ENCODE data around the gene KIF2B. TPM values are rescaled to one million over a fixed set of nuclear protein-coding genes. Genes with fewer than 3 reads are reported as not detected.

The KIF2B gene
- polyA plus RNA-seq, 1 donor from 2014 or later: not detected

GRCh38 chr17:53794875-53795274, 27.9 kb upstream of the KIF2B start:
- Histone ChIP-seq H4K20me1 (ENCODE audit: insufficient read depth) (no peaks in the 10 kb centered on the region), H3K27me3 (ENCODE audit: insufficient read depth, low read depth, low read length) (no peaks in the 10 kb centered on the region), H3K4me3 (ENCODE audit: low read length) (no peak overlapping the region), H3K36me3 (ENCODE audit: insufficient read depth, low read length) (no peaks in the 10 kb centered on the region), H3F3A (ENCODE audit: insufficient read depth, low read length, poor library complexity, severe bottlenecking) (no peaks in the 10 kb centered on the region), H3K9me3 (ENCODE audit: low read length) (no peaks in the 10 kb centered on the region), H3K9ac (ENCODE audit: low read length) (no peak overlapping the region), H3K9me2 (ENCODE audit: insufficient read depth, low read length) (no peaks in the 10 kb centered on the region), H2AFZ (ENCODE audit: low read depth, low read length) (no peak overlapping the region), H3K79me2 (replicated peaks; ENCODE audit: insufficient read depth, low read length) (no peaks in the 10 kb centered on the region), H3K27ac (ENCODE audit: low read length) (no peak overlapping the region), H3K4me2 (ENCODE audit: low read length) (no peak overlapping the region)
- TF ChIP-seq POLR2AphosphoS5 (IDR thresholded peaks at IDR 0.05) (no peak), RAD21 (conservative IDR thresholded peaks at IDR 0.05) (no peak), MXI1 (conservative IDR thresholded peaks at IDR 0.05; ENCODE audit: poor library complexity, severe bottlenecking) (no peak), EZH2 (IDR thresholded peaks at IDR 0.05; ENCODE audit: borderline replicate concordance, insufficient read depth, low read length, poor library complexity, severe bottlenecking) (no peak), SMC3 (conservative IDR thresholded peaks at IDR 0.05; ENCODE audit: poor library complexity) (no peak), TAF1 (IDR thresholded peaks at IDR 0.05; ENCODE audit: low read depth) (no peak), EP300 (conservative IDR thresholded peaks at IDR 0.05; ENCODE audit: poor library complexity, severe bottlenecking) (no peak)
- TF ChIP-seq, protein P1, sequence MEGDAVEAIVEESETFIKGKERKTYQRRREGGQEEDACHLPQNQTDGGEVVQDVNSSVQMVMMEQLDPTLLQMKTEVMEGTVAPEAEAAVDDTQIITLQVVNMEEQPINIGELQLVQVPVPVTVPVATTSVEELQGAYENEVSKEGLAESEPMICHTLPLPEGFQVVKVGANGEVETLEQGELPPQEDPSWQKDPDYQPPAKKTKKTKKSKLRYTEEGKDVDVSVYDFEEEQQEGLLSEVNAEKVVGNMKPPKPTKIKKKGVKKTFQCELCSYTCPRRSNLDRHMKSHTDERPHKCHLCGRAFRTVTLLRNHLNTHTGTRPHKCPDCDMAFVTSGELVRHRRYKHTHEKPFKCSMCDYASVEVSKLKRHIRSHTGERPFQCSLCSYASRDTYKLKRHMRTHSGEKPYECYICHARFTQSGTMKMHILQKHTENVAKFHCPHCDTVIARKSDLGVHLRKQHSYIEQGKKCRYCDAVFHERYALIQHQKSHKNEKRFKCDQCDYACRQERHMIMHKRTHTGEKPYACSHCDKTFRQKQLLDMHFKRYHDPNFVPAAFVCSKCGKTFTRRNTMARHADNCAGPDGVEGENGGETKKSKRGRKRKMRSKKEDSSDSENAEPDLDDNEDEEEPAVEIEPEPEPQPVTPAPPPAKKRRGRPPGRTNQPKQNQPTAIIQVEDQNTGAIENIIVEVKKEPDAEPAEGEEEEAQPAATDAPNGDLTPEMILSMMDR (IDR thresholded peaks at IDR 0.05; ENCODE audit: poor library complexity, severe bottlenecking): no peak
- TF ChIP-seq, protein P2, sequence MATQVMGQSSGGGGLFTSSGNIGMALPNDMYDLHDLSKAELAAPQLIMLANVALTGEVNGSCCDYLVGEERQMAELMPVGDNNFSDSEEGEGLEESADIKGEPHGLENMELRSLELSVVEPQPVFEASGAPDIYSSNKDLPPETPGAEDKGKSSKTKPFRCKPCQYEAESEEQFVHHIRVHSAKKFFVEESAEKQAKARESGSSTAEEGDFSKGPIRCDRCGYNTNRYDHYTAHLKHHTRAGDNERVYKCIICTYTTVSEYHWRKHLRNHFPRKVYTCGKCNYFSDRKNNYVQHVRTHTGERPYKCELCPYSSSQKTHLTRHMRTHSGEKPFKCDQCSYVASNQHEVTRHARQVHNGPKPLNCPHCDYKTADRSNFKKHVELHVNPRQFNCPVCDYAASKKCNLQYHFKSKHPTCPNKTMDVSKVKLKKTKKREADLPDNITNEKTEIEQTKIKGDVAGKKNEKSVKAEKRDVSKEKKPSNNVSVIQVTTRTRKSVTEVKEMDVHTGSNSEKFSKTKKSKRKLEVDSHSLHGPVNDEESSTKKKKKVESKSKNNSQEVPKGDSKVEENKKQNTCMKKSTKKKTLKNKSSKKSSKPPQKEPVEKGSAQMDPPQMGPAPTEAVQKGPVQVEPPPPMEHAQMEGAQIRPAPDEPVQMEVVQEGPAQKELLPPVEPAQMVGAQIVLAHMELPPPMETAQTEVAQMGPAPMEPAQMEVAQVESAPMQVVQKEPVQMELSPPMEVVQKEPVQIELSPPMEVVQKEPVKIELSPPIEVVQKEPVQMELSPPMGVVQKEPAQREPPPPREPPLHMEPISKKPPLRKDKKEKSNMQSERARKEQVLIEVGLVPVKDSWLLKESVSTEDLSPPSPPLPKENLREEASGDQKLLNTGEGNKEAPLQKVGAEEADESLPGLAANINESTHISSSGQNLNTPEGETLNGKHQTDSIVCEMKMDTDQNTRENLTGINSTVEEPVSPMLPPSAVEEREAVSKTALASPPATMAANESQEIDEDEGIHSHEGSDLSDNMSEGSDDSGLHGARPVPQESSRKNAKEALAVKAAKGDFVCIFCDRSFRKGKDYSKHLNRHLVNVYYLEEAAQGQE (IDR thresholded peaks at IDR 0.05; ENCODE audit: borderline replicate concordance): no peak

DNA sequence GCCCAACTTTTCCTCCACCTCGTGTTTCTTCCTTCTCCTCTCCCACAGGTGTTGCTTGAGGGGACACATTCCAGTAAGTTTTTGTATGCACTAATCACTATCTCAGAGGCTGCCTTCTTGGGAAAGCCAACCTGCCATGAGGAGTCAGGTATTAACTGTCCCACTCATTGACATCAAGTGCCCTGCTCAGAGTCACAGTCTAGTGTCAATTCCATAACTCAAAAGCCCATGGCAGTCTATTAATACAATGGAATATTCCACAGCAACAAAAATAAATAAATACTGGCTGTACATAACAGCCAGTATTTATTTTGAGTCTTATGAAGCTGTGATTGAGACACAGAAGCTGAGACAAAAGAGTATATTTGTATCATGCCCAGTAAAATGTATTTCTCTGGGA, 26.1 kb upstream of the KIF2B start:
- Histone ChIP-seq H3K27me3 (ENCODE audit: insufficient read depth, low read depth, low read length) (no peaks in the 10 kb centered on the region), H4K20me1 (ENCODE audit: insufficient read depth) (no peaks in the 10 kb centered on the region), H3K4me3 (ENCODE audit: low read length) (no peak overlapping the region), H2AFZ (ENCODE audit: low read depth, low read length) (no peak overlapping the region), H3K4me2 (ENCODE audit: low read length) (no peak overlapping the region), H3K36me3 (ENCODE audit: insufficient read depth, low read length) (no peaks in the 10 kb centered on the region), H3K9ac (ENCODE audit: low read length) (no peak overlapping the region), H3K79me2 (replicated peaks; ENCODE audit: insufficient read depth, low read length) (no peaks in the 10 kb centered on the region), H3K27ac (ENCODE audit: low read length) (no peak overlapping the region), H3F3A (ENCODE audit: insufficient read depth, low read length, poor library complexity, severe bottlenecking) (no peaks in the 10 kb centered on the region), H3K9me2 (ENCODE audit: insufficient read depth, low read length) (no peaks in the 10 kb centered on the region), H3K9me3 (ENCODE audit: low read length) (no peaks in the 10 kb centered on the region)
- TF ChIP-seq EP300 (conservative IDR thresholded peaks at IDR 0.05; ENCODE audit: poor library complexity, severe bottlenecking): no peak
- TF ChIP-seq, protein P1 (IDR thresholded peaks at IDR 0.05; ENCODE audit: poor library complexity, severe bottlenecking): no peak
- TF ChIP-seq EZH2 (IDR thresholded peaks at IDR 0.05; ENCODE audit: borderline replicate concordance, insufficient read depth, low read length, poor library complexity, severe bottlenecking): no peak
- TF ChIP-seq SMC3 (conservative IDR thresholded peaks at IDR 0.05; ENCODE audit: poor library complexity): no peak
- no peak for TF ChIP-seq MXI1 (conservative IDR thresholded peaks at IDR 0.05; ENCODE audit: poor library complexity, severe bottlenecking)
- TF ChIP-seq, protein P2 (IDR thresholded peaks at IDR 0.05; ENCODE audit: borderline replicate concordance): no peak
- no peak for TF ChIP-seq TAF1 (IDR thresholded peaks at IDR 0.05; ENCODE audit: low read depth)
- no peak for TF ChIP-seq RAD21 (conservative IDR thresholded peaks at IDR 0.05)
- no peak for TF ChIP-seq POLR2AphosphoS5 (IDR thresholded peaks at IDR 0.05)
